Measurements from ENCODE around the gene CENPP. TPM values are rescaled to one million over a fixed set of nuclear protein-coding genes. Genes with fewer than 3 reads are reported as not detected.

CENPP gene
- total RNA-seq, 4 donors from 2014 or later, result 14.1 to 39.5 (median 19.2) TPM

GRCh38 chr9:92524881-92525280 is 199.1 kb downstream of the CENPP start:
- DNase-seq (ENCODE audit: low spot score in 2 of 2), result no peak
- Histone ChIP-seq H3K9me3 (no peaks in the 10 kb centered on the region), H3K27ac (no peak overlapping the region), H3K4me3 (no peak overlapping the region), H3K4me1 (no peaks in the 10 kb centered on the region), H3K27me3 (no peaks in the 10 kb centered on the region), H3K36me3 (no peaks in the 10 kb centered on the region)
- no peak for TF ChIP-seq CTCF (IDR thresholded peaks at IDR 0.05)
- TF ChIP-seq POLR2AphosphoS5 (IDR thresholded peaks at IDR 0.05), result no peak
- no peak for TF ChIP-seq POLR2A (IDR thresholded peaks at IDR 0.05)
- no peak for TF ChIP-seq EP300 (IDR thresholded peaks at IDR 0.05)
- WGBS, result 95% methylated on average over 1 of the region's 1 CpG

GRCh38 chr9:92525306-92525705 is 199.6 kb downstream of the CENPP start:
- no peak for DNase-seq (ENCODE audit: low spot score in 2 of 2)
- H3K4me3 ChIP-seq, result no peak overlapping the region
- WGBS, result 97% methylated on average over 5 of the region's 5 CpGs
- H3K27ac ChIP-seq, result no peak overlapping the region
- H3K9me3 ChIP-seq, result no peaks in the 10 kb centered on the region
- no peaks in the 10 kb centered on the region for H3K36me3 ChIP-seq
- TF ChIP-seq POLR2AphosphoS5 (IDR thresholded peaks at IDR 0.05) (no peak), POLR2A (IDR thresholded peaks at IDR 0.05) (no peak), EP300 (IDR thresholded peaks at IDR 0.05) (no peak), CTCF (IDR thresholded peaks at IDR 0.05) (no peak)
- no peaks in the 10 kb centered on the region for H3K27me3 ChIP-seq
- no peaks in the 10 kb centered on the region for H3K4me1 ChIP-seq

DNA sequence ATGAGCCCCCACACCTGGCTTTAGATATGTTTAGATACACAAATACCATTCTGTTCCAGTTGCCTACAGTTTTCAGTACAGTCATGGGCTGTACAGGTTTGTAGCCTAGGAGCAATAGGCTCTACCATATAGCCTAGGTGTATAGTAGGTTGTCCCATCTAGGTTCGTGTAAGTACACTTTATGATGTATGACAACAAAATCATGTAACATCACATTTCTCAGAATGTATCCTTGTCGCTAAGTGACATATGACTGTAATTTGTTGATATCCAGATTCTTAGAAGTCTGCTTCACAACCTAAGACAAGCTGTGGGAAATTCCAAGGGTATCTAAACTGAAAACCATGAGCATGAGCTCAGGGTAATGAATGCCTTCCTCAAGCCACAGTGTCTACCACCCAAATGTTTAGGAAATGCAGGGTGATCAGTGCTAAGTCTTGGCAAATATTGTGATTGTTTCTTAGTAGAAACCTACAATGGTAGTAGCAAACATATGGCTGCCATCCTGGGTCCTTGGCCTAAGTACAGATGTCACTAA is 201.6 kb downstream of the CENPP start:
- TF ChIP-seq CTCF (IDR thresholded peaks at IDR 0.05), result no peak
- TF ChIP-seq POLR2AphosphoS5 (IDR thresholded peaks at IDR 0.05), result no peak
- TF ChIP-seq POLR2A (IDR thresholded peaks at IDR 0.05), result no peak
- TF ChIP-seq EP300 (IDR thresholded peaks at IDR 0.05), result no peak
- DNase-seq (ENCODE audit: low spot score in 2 of 2), result no peak
- Histone ChIP-seq H3K4me3 (no peak overlapping the region), H3K36me3 (no peaks in the 10 kb centered on the region), H3K27me3 (no peaks in the 10 kb centered on the region), H3K9me3 (peaks cover 4% of the 10 kb centered on the region), H3K27ac (no peak overlapping the region), H3K4me1 (no peaks in the 10 kb centered on the region)
- WGBS, result 95% methylated on average over 2 of the region's 2 CpGs

DNA sequence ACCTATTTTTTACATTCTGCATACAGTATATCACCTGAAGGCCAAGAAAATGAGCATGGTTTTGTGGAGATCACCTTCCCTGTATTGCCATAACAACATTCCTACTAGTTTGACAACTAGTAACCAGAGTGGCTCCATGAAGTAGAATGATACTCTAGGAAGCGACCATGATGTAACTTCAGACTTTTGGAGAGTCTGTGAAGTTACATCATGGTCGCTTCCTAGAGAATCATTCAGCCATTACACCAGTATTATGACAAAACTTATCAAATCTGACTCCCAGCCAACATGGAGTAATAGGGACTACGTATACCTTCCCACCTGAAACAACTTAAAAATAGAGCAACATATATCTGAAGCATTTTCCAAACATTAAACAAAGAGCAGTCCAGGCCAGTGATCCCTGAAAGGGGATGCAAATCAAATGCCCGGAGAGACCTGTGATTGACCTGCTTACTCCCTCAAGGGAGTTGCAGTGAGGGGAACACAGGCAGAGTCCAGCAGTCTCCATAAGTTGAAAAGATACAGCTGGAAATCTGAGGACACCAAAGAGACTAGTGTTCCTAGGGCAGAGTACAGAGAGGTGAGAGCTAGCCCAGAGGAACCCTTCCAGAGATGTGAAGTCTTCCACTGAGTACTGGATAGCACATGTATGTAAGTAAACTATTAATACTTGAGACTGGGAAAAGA is 202.2 kb downstream of the CENPP start:
- TF ChIP-seq POLR2AphosphoS5 (IDR thresholded peaks at IDR 0.05) (no peak), POLR2A (IDR thresholded peaks at IDR 0.05) (no peak), EP300 (IDR thresholded peaks at IDR 0.05) (no peak), CTCF (IDR thresholded peaks at IDR 0.05) (no peak)
- 91% methylated on average over 4 of the region's 4 CpGs for WGBS
- no peak overlapping the region for H3K27ac ChIP-seq
- peaks cover 4% of the 10 kb centered on the region for H3K9me3 ChIP-seq
- DNase-seq (ENCODE audit: low spot score in 2 of 2), result no peak
- H3K36me3 ChIP-seq, result no peaks in the 10 kb centered on the region
- no peaks in the 10 kb centered on the region for H3K4me1 ChIP-seq
- no peaks in the 10 kb centered on the region for H3K27me3 ChIP-seq
- H3K4me3 ChIP-seq, result no peak overlapping the region

GRCh38 chr9:92528522-92528849 is 202.7 kb downstream of the CENPP start:
- Histone ChIP-seq H3K36me3 (no peaks in the 10 kb centered on the region), H3K9me3 (peaks cover 4% of the 10 kb centered on the region), H3K27me3 (no peaks in the 10 kb centered on the region), H3K27ac (no peak overlapping the region), H3K4me1 (peaks cover under 1% of the 10 kb centered on the region), H3K4me3 (no peak overlapping the region)
- WGBS, result 94% methylated on average over 1 of the region's 1 CpG
- no peak for TF ChIP-seq EP300 (IDR thresholded peaks at IDR 0.05)
- no peak for TF ChIP-seq POLR2AphosphoS5 (IDR thresholded peaks at IDR 0.05)
- TF ChIP-seq POLR2A (IDR thresholded peaks at IDR 0.05), result no peak
- TF ChIP-seq CTCF (IDR thresholded peaks at IDR 0.05), result no peak
- no peak for DNase-seq (ENCODE audit: low spot score in 2 of 2)

All from suprapubic skin (tissue), 4 donors.